ENCODE measurements around the gene CMTM5. TPM values are rescaled to one million over a fixed set of nuclear protein-coding genes. Genes with fewer than 3 reads are reported as not detected.
A peak's percentile ranks its signal among the peaks of the same experiment; 100 is the strongest.

Gene CMTM5
- total and polyA plus RNA-seq, 7 donors: 1.2 to 4.6 (median 3.1) TPM; not detected in 2

DNA sequence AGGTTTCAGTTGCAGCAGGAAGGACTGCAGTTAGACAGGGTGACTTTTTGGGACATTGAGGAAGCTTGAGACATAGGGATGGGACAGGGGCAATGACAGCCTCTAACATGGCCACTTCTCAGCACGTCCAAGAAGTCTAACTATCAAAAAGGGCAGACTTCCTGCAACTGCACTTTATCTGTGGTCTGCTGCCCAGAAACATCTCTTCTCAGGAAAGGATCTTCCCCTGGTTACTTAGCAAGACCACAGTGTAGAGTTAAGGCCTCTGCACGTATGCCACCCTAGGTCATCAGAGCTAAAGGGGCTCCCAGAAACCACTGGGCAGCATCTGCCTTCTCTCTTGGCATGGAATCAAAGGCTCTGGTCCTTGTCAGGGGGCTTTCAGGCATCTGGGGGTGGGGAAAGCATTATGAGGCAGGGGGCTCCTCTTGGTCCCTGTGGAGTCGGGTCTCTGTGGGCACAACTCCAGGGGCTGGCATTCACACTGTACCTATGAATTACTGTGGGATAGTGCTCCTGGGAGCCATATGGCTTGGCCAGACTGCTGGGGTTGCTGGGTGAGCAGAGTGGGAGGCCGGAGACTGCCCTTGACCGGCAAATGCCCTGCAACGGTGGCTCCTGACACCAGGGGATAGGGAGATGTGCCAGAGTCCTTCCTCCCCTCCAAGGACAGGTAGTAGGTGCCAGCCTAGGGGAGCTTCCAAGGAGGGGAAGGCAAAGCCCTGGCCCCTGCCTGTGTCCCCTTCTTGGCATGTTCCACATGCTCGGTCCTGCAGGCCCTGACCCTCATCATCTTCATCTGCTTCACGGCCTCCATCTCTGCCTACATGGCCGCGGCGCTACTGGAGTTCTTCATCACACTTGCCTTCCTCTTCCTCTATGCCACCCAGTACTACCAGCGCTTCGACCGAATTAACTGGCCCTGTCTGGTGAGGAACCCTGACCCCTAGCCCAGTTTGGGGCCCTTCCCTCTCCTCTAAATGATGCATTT lies 1.0 kb downstream of the CMTM5 start:
- H3K27me3 ChIP-seq: no peaks in the 10 kb centered on the region
- no peak for DNase-seq
- peak overlapping the region in 3 of 4 donors; percentile 25 to 63 (median 34) for H3K27ac ChIP-seq
- TF ChIP-seq EP300 (IDR thresholded peaks at IDR 0.05) (no peak), POLR2AphosphoS5 (IDR thresholded peaks at IDR 0.05) (no peak), POLR2A (IDR thresholded peaks at IDR 0.05) (no peak)
- TF ChIP-seq, protein P1, sequence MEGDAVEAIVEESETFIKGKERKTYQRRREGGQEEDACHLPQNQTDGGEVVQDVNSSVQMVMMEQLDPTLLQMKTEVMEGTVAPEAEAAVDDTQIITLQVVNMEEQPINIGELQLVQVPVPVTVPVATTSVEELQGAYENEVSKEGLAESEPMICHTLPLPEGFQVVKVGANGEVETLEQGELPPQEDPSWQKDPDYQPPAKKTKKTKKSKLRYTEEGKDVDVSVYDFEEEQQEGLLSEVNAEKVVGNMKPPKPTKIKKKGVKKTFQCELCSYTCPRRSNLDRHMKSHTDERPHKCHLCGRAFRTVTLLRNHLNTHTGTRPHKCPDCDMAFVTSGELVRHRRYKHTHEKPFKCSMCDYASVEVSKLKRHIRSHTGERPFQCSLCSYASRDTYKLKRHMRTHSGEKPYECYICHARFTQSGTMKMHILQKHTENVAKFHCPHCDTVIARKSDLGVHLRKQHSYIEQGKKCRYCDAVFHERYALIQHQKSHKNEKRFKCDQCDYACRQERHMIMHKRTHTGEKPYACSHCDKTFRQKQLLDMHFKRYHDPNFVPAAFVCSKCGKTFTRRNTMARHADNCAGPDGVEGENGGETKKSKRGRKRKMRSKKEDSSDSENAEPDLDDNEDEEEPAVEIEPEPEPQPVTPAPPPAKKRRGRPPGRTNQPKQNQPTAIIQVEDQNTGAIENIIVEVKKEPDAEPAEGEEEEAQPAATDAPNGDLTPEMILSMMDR (IDR thresholded peaks at IDR 0.05): no peak
- peak overlapping the region in 2 of 4 donors; percentile 10 to 29 for H3K4me3 ChIP-seq
- WGBS, 2 donors: 88% methylated on average over 14 of the region's 14 CpGs
- intact Hi-C loops (cut with DNase I): no loop called here
- no peaks in the 10 kb centered on the region for H3K36me3 ChIP-seq
- H3K9me3 ChIP-seq: no peaks in the 10 kb centered on the region
- H3K4me1 ChIP-seq: no peaks in the 10 kb centered on the region

DNA sequence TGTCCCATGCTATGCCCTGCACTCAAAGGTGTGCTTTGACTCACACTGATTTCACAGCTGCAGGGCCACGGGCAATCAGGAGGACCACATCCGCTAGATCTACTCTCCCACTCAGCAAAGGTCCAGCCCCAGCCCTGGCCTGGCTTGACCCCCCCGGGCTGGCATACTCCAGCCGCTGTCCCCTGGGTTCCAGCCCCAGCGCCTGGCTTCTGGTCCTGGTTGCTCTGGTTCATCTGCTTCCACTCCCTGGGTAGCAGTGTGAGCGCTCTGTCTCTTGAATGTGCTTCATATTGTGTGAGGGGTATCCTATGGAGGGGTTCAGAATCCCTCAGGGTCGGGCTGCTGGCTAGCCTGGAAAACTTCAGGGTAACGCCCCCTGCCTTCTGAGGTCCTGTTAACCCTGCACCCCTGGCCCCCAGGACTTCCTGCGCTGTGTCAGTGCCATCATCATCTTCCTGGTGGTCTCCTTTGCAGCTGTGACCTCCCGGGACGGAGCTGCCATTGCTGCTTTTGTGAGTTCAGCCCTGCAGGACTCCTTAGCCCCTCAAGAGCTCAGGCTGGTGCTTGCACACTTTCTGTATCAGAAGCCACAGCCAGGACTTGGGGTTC lies 1.9 kb downstream of the CMTM5 start:
- no peaks in the 10 kb centered on the region for H3K27me3 ChIP-seq
- no peaks in the 10 kb centered on the region for H3K4me1 ChIP-seq
- DNase-seq: no peak
- H3K9me3 ChIP-seq: no peaks in the 10 kb centered on the region
- WGBS, 2 donors: 81 to 88% methylated on average over 11 of the region's 11 CpGs
- H3K27ac ChIP-seq: no peak overlapping the region
- intact Hi-C loops (cut with DNase I): no loop called here
- no peak overlapping the region for H3K4me3 ChIP-seq
- no peaks in the 10 kb centered on the region for H3K36me3 ChIP-seq
- TF ChIP-seq, protein P1 (IDR thresholded peaks at IDR 0.05): no peak
- TF ChIP-seq POLR2A (IDR thresholded peaks at IDR 0.05): no peak

DNA sequence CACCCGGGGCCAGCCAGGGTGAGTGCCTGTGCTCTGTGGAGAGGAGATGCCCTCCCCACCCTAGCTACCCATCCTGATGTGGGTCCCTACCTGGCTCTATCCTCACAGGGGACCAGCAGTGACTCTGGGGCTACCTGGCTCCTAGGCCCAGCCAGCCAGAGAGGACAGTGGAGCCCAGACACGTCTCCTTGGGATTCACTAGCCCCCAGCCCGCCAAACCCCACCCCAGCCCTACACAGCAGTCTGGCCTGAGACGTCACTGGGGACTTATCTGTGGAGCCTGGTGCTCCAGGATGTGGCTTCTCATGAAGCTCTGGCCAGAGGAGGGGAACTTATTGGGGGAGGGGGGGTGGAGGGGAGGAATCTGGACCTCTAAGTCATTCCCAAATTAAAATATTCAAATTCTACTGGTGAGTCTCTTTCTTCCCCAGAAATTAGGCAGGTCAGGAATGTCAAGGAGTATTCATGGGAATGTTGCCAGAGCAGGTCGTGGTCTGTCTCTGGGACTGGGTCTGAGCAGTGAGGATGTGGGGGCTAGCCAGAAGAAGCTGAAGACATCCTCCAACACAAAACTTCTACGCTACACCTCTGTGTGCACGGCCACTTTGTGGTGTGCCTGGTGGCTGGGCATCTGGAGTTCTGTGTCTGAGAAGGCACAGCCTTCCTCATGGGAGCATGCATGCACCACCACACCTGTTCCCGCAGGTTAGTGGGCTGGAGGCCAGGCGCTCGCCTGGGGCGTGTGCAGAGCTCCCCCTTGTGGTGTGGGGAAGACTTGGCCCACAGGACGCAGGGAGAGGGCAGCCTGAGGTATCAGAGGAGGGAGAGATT lies 2.7 kb downstream of the CMTM5 start:
- peak in 2 of 4 donors; percentile 44 to 51 for TF ChIP-seq POLR2AphosphoS5 (IDR thresholded peaks at IDR 0.05)
- TF ChIP-seq POLR2A (IDR thresholded peaks at IDR 0.05): no peak
- TF ChIP-seq, protein P1 (IDR thresholded peaks at IDR 0.05): peak; percentile 86 to 93 (median 91)
- TF ChIP-seq EP300 (IDR thresholded peaks at IDR 0.05): no peak
- Histone ChIP-seq H3K4me1 (no peaks in the 10 kb centered on the region), H3K27me3 (no peaks in the 10 kb centered on the region), H3K4me3 (no peak overlapping the region), H3K36me3 (no peaks in the 10 kb centered on the region), H3K9me3 (no peaks in the 10 kb centered on the region), H3K27ac (no peak overlapping the region)
- WGBS, 2 donors: 34 to 40% methylated on average over 12 of the region's 12 CpGs
- intact Hi-C loops (cut with DNase I): loop anchor here (1.0 to 5.0 kb wide), 2 partner anchors 51 to 112 kb away; no protein-coding TSS in a partner anchor
- DNase-seq: no peak

DNA sequence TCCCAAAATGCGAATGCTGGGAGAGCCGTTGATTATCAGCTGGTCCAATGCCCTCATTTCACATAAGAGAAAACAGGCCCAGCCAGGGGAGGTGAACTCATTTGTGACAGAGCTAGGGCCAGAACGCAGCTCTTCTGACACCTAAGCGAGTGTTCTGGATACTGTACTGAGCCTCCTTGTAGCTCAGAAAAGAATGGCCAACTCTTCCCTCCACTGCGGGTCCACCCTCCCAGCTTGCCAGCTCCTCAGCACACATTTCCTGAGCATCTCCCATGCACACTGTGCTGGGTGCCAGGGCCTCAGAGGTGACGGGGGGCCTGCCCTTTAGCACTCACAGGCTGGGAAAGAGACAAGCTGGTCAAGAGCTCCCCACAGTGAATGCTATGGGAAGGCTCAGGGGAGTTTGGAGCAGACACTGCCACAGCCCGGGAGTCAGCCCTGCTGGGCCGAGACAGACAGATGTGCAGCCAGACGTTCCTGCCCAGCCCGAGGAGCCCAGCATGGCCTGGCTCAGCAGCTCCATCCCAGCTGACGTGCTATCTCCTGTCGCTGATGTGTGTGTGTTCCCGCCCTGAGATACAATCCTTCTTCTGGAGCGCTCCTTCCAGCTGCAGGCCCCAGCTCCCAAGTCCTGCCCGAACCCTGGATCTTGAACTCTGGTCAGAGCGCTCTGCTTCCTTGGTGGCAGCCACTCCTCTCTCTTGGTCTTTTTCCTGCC lies 3.5 kb downstream of the CMTM5 start:
- H3K4me1 ChIP-seq: no peaks in the 10 kb centered on the region
- 64 to 72% methylated on average over 16 of the region's 16 CpGs for WGBS, 2 donors
- H3K4me3 ChIP-seq: no peak overlapping the region
- intact Hi-C loops (cut with DNase I): loop anchor here (1.0 to 5.0 kb wide), 2 partner anchors 52 to 113 kb away; no protein-coding TSS in a partner anchor
- H3K9me3 ChIP-seq: no peaks in the 10 kb centered on the region
- H3K36me3 ChIP-seq: no peaks in the 10 kb centered on the region
- TF ChIP-seq, protein P1 (IDR thresholded peaks at IDR 0.05): no peak
- no peak for TF ChIP-seq EP300 (IDR thresholded peaks at IDR 0.05)
- no peak for TF ChIP-seq POLR2AphosphoS5 (IDR thresholded peaks at IDR 0.05)
- no peak for TF ChIP-seq POLR2A (IDR thresholded peaks at IDR 0.05)
- H3K27me3 ChIP-seq: no peaks in the 10 kb centered on the region
- H3K27ac ChIP-seq: no peak overlapping the region
- no peak for DNase-seq
